GM19438 (cell line): ENCODE measurements around the gene MYEOV.

ENCODE experiments used
- ATAC-seq: cut with Tn5 transposase; IDR thresholded peaks from one replicate; pipeline ENCODE4 v1.9.1; 2021; ENCODE audit warnings: low read depth; ENCODE audit not compliant: unreplicated experiment

MYEOV gene

DNA sequence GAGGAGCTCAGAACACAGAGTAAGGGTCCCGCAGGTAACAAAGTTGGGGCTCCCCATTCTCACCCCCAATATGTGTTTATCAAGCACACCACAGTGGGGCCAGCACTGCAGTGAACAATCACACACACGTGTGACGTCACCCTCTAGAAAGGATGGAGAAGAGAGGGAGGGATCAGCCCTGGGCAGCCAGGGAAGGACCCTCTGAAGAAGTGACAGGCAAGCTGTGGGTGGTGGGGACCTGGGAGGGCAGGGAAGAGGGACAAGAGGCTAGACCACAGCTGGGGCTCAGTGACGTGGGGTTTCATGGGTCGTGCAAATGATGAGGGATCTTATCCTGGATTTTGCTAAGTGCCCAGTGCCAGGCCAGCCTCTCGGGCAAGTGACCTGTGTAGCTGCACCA, 28.7 kb upstream of the MYEOV start:
- no peak for ATAC-seq

GRCh38 chr11:69265911-69266510, 27.9 kb upstream of the MYEOV start:
- ATAC-seq = no peak

- no peak for ATAC-seq
These were observed 26.6 kb upstream of the MYEOV start for GRCh38 chr11:69267395-69267805.

DNA sequence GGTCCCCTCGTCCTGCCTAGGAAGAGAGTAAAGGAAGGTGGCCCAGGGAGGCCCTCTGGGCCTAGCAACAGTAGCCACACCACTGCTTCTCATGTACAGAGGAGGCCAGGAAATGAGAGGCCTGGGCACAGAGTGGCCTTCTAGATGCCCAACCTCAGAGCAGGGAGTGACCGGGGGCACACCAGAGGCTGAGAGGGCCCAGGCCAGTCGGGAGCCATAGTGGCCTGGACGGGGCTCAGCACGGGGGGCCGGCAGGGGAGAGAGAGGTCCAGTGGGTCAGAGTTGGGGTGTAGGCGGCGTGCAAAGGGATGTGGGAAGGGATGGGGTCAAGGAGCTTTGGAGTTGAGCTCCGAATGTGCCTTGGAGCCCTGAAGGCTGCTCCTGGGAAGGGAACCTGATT, 25.0 kb upstream of the MYEOV start:
- ATAC-seq = no peak

DNA sequence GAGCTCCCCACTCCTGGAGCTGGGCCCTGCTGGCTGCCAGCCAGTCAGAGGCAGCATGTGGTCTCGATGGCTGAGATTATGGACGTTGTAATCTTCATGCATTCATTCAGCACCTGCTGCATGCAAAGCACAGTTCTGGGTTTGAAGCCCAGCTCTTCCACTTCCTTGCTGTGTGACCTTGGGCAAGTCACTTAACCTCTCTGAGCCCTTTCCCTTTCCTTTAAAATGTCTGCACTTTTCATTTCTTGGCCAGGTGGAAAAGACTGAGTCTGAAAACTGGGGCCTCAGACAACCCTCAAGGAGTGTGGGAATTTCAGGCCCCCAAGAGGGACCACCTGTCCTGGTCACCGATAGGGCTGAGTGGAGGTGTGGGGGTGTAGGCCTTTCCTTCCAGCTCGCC, 24.6 kb upstream of the MYEOV start:
- no peak for ATAC-seq

- no peak for ATAC-seq
These were observed 23.8 kb upstream of the MYEOV start for GRCh38 chr11:69269926-69270697.

DNA sequence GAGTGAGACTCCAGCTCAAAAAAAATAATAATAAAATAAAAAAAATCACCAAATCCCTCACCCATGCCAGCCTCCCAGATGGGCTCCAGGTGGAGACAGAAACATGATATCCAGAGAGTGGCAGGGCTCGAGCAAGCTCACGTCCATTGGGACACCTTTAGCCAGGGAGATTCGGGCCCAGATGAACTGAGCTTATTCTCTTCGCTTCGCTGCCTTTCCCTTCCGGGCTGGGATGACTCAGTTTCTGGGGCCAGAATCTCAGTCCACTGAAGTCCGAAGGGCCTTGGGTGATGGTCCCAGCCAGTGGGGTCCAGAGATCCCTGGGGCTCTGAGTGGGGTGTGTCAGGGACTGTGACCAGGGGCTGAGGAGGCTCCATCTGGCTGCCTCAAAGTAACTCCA, 23.0 kb upstream of the MYEOV start:
- ATAC-seq = no peak

GRCh38 chr11:69272055-69272454, 21.9 kb upstream of the MYEOV start:
- no peak for ATAC-seq

DNA sequence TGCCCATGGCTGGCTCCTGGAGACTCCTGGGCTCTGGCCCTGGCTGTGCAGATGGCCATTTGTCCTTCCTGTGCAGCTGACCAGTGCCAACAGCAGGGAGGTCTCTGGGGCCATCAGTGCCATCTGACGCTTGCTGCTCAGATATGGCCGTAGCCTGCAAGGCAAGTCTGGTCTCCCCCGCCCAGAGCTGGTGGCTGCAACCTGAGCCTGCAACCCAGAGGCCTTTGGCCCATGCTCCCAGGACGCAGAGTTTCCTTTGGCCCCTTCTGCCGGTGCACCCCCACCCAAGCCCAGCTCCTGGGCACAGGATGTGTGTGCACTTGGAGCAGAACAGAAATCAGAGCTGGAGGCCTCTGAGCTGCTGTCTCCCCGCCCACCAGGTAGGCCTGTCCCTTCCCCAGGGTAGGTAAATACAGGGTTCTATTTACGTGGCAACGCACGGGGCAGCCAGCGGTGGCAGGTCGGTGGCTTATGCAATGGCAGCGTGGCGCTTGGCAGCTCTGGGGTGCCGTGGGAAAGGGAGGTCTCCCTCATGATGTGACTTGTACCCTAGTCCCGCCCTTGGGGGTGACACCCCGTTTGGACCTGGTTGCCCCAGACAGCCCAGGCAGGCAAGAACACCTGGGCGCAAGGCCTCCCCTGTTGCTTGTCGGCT, 21.0 kb upstream of the MYEOV start:
- no peak for ATAC-seq

- ATAC-seq = no peak
These were observed 20.4 kb upstream of the MYEOV start for GRCh38 chr11:69273571-69273970.

GRCh38 chr11:69274531-69275016, 19.4 kb upstream of the MYEOV start:
- ATAC-seq = no peak

- no peak for ATAC-seq
These were observed 18.8 kb upstream of the MYEOV start for GRCh38 chr11:69275178-69275577.

GRCh38 chr11:69276165-69276564, 17.8 kb upstream of the MYEOV start:
- ATAC-seq = no peak

DNA sequence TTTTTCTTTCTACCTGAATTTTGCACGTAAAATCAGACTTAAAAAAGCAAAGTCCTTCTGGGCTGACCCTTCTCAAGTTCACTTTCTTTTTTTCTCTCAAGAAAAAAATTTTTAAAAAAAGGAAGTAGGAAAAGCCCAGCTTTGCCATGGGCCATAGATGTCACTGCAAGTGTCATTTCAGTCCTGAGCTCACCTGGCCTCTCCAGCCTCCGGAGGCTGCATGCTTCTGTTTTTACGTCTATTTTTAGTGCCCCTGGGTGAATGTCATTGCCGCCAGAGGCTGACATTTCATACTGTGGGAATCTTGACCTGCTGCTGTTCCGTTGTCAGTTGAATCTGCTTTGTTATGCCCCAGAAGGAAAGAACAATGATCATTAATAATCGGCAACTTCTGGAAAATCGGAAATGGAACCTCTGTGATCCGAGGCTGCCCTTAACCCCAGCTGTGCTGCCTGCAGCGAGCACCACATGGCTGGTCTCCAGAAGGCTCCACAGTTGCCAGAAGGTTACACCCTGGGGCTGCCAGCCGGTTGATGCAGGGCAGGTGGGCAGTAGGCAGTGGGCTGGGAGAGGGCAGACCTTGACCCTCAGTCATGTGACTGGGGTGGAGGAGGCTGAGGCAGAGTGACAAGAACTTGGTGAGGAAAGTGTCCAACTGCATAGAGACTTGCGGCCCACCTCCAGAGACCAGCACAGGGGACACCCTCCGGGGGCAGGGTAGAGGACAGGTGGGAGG, 16.7 kb upstream of the MYEOV start:
- no peak for ATAC-seq

- ATAC-seq = no peak
These were observed 15.7 kb upstream of the MYEOV start for GRCh38 chr11:69278091-69278867.

DNA sequence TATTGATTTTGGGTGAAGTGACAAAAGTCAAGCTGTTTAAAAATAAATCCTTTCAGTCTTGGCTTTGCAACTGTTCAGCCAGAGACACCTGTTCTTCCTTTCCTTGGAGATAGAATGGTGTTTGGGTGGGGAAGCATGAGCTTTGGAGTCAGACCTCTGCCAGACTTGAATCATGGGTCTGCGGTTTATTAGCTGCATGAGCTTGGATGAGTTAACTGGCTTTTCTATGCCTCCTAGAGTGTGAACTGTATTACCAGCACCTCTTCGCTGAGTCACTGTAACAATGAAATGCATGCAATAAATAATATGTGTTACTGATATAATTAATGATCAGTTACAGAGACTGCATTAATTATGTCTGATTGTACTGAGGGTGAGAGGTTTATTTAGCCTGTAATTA, 13.5 kb upstream of the MYEOV start:
- ATAC-seq = no peak

GRCh38 chr11:69280994-69281393, 13.0 kb upstream of the MYEOV start:
- ATAC-seq = no peak

DNA sequence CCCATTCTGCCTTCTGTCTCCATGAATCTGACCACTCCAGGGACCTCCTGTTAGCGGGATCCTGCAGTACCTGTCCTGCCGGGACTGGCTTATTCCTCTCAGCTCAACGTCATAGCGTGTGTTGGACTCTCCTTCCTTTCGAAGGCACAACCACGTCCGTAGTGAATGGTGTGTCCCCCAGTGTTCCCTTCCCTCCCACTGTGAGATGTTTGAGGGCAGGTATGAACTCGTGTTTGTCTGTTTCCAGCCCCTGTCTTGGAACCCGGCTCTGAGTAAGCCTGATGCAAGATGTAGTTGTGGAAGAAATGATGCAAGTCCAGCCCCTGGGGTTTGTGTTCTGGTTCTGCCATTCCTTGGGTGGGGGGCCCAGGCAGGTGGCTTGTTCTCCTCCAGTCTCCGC, 10.5 kb upstream of the MYEOV start:
- ATAC-seq = no peak

DNA sequence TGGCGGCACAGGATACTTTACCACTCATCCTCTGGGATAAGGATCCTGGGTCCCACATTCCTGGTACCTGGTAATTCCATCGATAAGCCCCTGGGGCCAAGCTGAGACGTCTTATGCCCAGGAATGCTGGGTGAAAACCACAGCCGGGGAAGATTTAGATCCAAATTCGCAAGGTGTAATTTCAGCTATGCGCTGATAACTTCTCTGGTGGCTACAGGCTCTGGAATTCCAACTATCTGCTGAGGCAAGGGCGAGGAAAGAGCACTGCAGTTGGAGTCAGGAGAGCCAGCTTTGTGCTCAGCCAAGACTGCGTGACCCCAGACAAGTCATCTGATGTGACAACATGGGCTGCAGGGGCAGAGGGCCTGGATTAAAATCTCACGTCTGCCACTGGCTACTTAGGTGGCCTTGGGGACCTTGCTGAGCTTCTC, 9.9 kb upstream of the MYEOV start:
- ATAC-seq = no peak

GRCh38 chr11:69285091-69285490, 8.9 kb upstream of the MYEOV start:
- no peak for ATAC-seq
